GM12878 (cell line): ENCODE results near the gene PFKM.

Experiments
- EZH2 ChIP-seq: IDR thresholded peaks from 2 replicates; pipeline ENCODE4 v1.6.1; 2012; ENCODE audit warnings: low read depth, mild to moderate bottlenecking, control low read depth, inconsistent platforms, low read length, borderline replicate concordance; ENCODE audit not compliant: control insufficient read depth
- RELA ChIP-seq: fragments of 450-650 bp; IDR thresholded peaks from 2 replicates; pipeline ENCODE4 v1.8.0; 2014; ENCODE audit warnings: borderline replicate concordance; ENCODE audit not compliant: partially characterized antibody
- RFX5 ChIP-seq: IDR thresholded peaks from 2 replicates; pipeline ENCODE4 v1.6.1; 2011; ENCODE audit warnings: low read depth, low read length, improper control_type of control experiment
- WRNIP1 ChIP-seq: IDR thresholded peaks from 2 replicates; pipeline ENCODE4 v1.6.1; 2011; ENCODE audit warnings: low read depth, low read length, improper control_type of control experiment, borderline replicate concordance
- TF ChIP-seq, protein P1 (sequence below): fragments of 450-650 bp; IDR thresholded peaks from 2 replicates; pipeline ENCODE4 v1.6.1; 2017; ENCODE audit warnings: mild to moderate bottlenecking, low read depth, inconsistent platforms; ENCODE audit not compliant: poor library complexity, severe bottlenecking

DNA sequence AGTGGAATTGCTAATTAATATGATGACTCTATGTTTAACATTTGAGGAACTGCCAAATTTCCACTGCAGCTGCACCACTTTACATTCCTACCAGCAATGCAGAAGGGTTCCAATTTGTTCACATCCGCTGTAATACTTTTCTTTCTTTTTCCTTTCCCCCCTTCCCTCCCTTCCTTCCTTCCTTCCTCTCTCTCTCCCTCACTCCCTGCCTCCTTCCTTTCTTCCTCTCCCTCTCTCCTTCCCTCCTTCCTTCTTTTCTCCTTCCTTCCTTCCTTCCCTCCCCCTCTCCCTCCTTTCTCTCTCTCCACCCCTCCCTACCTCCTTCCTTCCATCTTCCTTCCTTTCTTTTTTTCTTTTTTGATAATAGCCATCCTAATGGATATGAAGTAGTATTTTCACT is 3.2 kb upstream of the PFKM start:
- TF ChIP-seq, protein P1, sequence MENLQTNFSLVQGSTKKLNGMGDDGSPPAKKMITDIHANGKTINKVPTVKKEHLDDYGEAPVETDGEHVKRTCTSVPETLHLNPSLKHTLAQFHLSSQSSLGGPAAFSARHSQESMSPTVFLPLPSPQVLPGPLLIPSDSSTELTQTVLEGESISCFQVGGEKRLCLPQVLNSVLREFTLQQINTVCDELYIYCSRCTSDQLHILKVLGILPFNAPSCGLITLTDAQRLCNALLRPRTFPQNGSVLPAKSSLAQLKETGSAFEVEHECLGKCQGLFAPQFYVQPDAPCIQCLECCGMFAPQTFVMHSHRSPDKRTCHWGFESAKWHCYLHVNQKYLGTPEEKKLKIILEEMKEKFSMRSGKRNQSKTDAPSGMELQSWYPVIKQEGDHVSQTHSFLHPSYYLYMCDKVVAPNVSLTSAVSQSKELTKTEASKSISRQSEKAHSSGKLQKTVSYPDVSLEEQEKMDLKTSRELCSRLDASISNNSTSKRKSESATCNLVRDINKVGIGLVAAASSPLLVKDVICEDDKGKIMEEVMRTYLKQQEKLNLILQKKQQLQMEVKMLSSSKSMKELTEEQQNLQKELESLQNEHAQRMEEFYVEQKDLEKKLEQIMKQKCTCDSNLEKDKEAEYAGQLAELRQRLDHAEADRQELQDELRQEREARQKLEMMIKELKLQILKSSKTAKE = no peak
- TF ChIP-seq RFX5 (no peak), RELA (no peak), WRNIP1 (no peak), EZH2 (no peak)
